ENCODE data around the gene C5orf63. TPM values are rescaled to one million over a fixed set of nuclear protein-coding genes. Genes with fewer than 3 reads are reported as not detected.

The C5orf63 gene
- total RNA-seq, 2 experiments from 2014 or later = 4.2 TPM; not detected in 1

GRCh38 chr5:127031863-127032232, 41.5 kb downstream of the C5orf63 start:
- no peak overlapping the region for H2AFZ ChIP-seq (ENCODE audit: low read length)
- intact Hi-C loops (cut with micrococcal nuclease; ENCODE audit: unreplicated experiment) = loop anchor here (2.0 to 10.0 kb wide), 2 partner anchors 59 to 357 kb away; no protein-coding TSS in a partner anchor
- H3K4me3 ChIP-seq (ENCODE audit: low read depth, low read length, poor library complexity, severe bottlenecking) = no peak overlapping the region
- ChIA-PET CTCF (ENCODE audit: unreplicated experiment) (no interaction called here), POLR2A (interaction anchor here (1.0 to 2.0 kb wide), 2 partner anchors 206 to 254 kb away, joined by 3 to 4 read pairs; no protein-coding TSS in a partner anchor)
- no peaks in the 10 kb centered on the region for H4K20me1 ChIP-seq (ENCODE audit: insufficient read depth, low read length)
- H3K9me3 ChIP-seq (ENCODE audit: low read length) = no peaks in the 10 kb centered on the region
- no TSS peak for BruUV-seq (replicated peaks)
- H3K79me2 ChIP-seq (ENCODE audit: insufficient read depth, low read depth, low read length) = no peaks in the 10 kb centered on the region
- TF ChIP-seq, protein P1, sequence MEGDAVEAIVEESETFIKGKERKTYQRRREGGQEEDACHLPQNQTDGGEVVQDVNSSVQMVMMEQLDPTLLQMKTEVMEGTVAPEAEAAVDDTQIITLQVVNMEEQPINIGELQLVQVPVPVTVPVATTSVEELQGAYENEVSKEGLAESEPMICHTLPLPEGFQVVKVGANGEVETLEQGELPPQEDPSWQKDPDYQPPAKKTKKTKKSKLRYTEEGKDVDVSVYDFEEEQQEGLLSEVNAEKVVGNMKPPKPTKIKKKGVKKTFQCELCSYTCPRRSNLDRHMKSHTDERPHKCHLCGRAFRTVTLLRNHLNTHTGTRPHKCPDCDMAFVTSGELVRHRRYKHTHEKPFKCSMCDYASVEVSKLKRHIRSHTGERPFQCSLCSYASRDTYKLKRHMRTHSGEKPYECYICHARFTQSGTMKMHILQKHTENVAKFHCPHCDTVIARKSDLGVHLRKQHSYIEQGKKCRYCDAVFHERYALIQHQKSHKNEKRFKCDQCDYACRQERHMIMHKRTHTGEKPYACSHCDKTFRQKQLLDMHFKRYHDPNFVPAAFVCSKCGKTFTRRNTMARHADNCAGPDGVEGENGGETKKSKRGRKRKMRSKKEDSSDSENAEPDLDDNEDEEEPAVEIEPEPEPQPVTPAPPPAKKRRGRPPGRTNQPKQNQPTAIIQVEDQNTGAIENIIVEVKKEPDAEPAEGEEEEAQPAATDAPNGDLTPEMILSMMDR (conservative IDR thresholded peaks at IDR 0.05; ENCODE audit: low read length) = no peak
- TF ChIP-seq EZH2phosphoT487 (IDR thresholded peaks at IDR 0.05; ENCODE audit: borderline replicate concordance, low read depth, low read length) = no peak
- DNase-seq (ENCODE audit: low spot score) = no peak
- H3K36me3 ChIP-seq (ENCODE audit: insufficient read depth, low read length) = no peaks in the 10 kb centered on the region
- no peak overlapping the region for H3K4me2 ChIP-seq (ENCODE audit: low read length)
- no peaks in the 10 kb centered on the region for H3K9me2 ChIP-seq (ENCODE audit: insufficient read depth, low read length)
- H3K4me1 ChIP-seq (ENCODE audit: insufficient read depth, low read length, poor library complexity, severe bottlenecking) = peaks cover 22% of the 10 kb centered on the region
- H3K27ac ChIP-seq (ENCODE audit: low read depth, low read length, poor library complexity, severe bottlenecking) = no peak overlapping the region

GRCh38 chr5:127031147-127031862, 42.0 kb downstream of the C5orf63 start:
- Histone ChIP-seq H2AFZ (ENCODE audit: low read length) (peak overlapping the region; percentile 81; the same call in 1 of the 2 replicates), H4K20me1 (ENCODE audit: insufficient read depth, low read length) (no peaks in the 10 kb centered on the region), H3K4me2 (ENCODE audit: low read length) (peak overlapping the region; percentile 81), H3K79me2 (ENCODE audit: insufficient read depth, low read depth, low read length) (no peaks in the 10 kb centered on the region), H3K27ac (ENCODE audit: low read depth, low read length, poor library complexity, severe bottlenecking) (peak overlapping the region; percentile 51), H3K4me1 (ENCODE audit: insufficient read depth, low read length, poor library complexity, severe bottlenecking) (peaks cover 22% of the 10 kb centered on the region), H3K36me3 (ENCODE audit: insufficient read depth, low read length) (no peaks in the 10 kb centered on the region), H3K4me3 (ENCODE audit: low read depth, low read length, poor library complexity, severe bottlenecking) (peak overlapping the region; percentile 86), H3K9me2 (ENCODE audit: insufficient read depth, low read length) (no peaks in the 10 kb centered on the region), H3K9me3 (ENCODE audit: low read length) (no peaks in the 10 kb centered on the region)
- intact Hi-C loops (cut with micrococcal nuclease; ENCODE audit: unreplicated experiment) = loop anchor here (2.0 to 10.0 kb wide), 2 partner anchors 59 to 357 kb away; no protein-coding TSS in a partner anchor
- TF ChIP-seq, protein P1 (conservative IDR thresholded peaks at IDR 0.05; ENCODE audit: low read length) = no peak
- TF ChIP-seq EZH2phosphoT487 (IDR thresholded peaks at IDR 0.05; ENCODE audit: borderline replicate concordance, low read depth, low read length) = no peak
- BruUV-seq (replicated peaks) = no TSS peak
- CTCF ChIA-PET (ENCODE audit: unreplicated experiment) = interaction anchor here (0.6 kb wide), 1 partner anchor 518 kb away, joined by 3 read pairs; no protein-coding TSS in a partner anchor
- POLR2A ChIA-PET = interaction anchor here (1.0 to 2.0 kb wide), 4 partner anchors 13 to 253 kb away, joined by 3 to 4 read pairs (median 4); no protein-coding TSS in a partner anchor
- peak; percentile 29 for DNase-seq (ENCODE audit: low spot score)
